ENCODE measurements around the gene SYNPR.

- no peak for TF ChIP-seq CTCF (IDR thresholded peaks at IDR 0.05)
- no peak for TF ChIP-seq POLR2A (IDR thresholded peaks at IDR 0.05)
These were observed 107.5 kb downstream of the SYNPR start for GRCh38 chr3:63385629-63386028.

Measured in lower leg skin (tissue), 3 donors.